Stimulated activated CD4-positive, alpha-beta T cell treated with anti-CD3 and anti-CD28 coated beads, Interleukin-2, amount 100 ng/mL, for 4 hours (primary cell): ENCODE results near the gene MAP3K5.
"Not testable (repeated sequence)": the region's sequence is repeated elsewhere in the genome, so short reads cannot be mapped to it uniquely, and the experiment has no call there.

Experiments used
- DNase-seq: peaks from one replicate; pipeline ENCODE4 v3.0.0-alpha.2; 2020; ENCODE audit warnings: low read depth

The MAP3K5 gene, protein sequence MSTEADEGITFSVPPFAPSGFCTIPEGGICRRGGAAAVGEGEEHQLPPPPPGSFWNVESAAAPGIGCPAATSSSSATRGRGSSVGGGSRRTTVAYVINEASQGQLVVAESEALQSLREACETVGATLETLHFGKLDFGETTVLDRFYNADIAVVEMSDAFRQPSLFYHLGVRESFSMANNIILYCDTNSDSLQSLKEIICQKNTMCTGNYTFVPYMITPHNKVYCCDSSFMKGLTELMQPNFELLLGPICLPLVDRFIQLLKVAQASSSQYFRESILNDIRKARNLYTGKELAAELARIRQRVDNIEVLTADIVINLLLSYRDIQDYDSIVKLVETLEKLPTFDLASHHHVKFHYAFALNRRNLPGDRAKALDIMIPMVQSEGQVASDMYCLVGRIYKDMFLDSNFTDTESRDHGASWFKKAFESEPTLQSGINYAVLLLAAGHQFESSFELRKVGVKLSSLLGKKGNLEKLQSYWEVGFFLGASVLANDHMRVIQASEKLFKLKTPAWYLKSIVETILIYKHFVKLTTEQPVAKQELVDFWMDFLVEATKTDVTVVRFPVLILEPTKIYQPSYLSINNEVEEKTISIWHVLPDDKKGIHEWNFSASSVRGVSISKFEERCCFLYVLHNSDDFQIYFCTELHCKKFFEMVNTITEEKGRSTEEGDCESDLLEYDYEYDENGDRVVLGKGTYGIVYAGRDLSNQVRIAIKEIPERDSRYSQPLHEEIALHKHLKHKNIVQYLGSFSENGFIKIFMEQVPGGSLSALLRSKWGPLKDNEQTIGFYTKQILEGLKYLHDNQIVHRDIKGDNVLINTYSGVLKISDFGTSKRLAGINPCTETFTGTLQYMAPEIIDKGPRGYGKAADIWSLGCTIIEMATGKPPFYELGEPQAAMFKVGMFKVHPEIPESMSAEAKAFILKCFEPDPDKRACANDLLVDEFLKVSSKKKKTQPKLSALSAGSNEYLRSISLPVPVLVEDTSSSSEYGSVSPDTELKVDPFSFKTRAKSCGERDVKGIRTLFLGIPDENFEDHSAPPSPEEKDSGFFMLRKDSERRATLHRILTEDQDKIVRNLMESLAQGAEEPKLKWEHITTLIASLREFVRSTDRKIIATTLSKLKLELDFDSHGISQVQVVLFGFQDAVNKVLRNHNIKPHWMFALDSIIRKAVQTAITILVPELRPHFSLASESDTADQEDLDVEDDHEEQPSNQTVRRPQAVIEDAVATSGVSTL (N-terminal part only)

DNA sequence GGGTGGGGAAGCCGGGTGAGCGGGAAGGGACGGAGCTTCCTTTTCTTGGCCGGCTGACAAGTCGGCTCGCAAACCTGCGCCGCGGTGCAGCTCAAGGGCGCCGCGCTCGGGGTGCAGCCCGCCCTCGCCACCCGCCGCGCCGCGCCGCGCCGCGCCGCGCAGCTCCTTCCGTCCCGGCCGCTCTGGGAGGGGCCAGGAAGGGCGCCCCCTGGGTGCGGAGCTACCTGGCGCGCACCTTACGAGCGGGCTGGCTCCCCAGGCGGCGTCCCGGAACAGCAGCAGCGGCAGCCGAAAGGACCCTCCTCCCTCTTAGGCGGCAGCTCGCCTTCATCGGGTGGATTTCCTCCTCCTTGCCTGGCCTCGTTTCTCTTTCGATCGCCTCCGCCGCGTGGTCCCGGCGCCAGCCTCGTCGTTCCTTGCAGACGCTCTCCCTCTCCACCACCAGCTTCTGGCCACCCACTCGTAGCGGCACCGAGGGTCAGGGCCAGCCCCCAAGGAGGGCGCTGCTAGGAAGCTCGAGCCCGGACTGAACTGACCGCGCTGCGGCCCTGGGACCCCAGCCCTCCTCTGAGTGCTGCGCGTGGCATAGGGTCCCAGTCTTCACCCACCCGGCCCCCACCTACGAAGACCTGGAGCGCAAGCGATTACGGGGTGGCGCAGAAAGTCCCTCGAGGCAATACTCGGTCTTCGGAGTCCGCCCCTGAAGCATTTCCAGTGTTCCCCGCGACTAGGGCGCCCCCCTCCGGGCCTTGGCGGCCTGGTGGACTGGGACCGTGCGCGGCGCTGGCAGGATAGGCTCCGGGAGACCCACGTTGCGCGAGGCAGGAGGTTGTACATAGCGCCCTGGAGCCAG, at the start of gene MAP3K5:
MAP3K5 (minus strand) TSS at position 68 of the 853 bp plus-strand sequence. CDS start 320 bp downstream, outside the sequence.
- DNase-seq = peak; percentile 93

DNA sequence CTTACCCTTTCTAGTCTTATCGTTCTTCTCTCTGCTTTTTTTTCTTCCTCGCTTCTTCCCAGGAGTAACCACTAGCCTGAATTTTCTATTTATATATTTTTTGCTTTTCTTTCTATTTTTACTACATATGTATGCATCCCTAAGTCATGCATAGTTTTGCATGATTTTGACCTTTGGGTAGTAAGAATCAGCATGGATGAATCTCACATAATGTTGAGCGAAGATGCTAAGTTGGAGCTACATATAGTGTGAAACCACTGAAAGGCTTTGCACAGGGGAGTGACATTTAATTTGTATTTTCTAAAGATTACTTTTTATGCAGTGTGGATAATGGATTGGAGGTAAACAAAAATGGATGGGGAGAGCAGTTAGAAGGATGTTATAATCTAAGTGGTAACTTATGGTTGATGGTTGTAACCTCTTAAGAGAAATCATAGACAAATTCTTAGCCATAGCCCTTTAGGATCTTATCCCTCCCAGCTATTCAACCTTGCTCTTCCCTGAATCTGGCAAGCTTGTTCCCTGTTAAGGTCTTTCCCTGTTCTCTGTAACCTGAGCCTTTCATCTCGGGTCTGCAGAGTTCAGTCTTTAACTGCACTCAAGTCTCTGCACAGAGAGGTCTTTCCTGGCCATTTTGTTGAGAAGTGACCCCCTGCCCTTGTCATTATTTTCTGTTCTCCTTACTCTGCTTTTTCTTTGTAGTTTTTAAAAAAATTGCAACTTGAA, 48.2 kb upstream of the MAP3K5 start:
- no peak for DNase-seq

DNA sequence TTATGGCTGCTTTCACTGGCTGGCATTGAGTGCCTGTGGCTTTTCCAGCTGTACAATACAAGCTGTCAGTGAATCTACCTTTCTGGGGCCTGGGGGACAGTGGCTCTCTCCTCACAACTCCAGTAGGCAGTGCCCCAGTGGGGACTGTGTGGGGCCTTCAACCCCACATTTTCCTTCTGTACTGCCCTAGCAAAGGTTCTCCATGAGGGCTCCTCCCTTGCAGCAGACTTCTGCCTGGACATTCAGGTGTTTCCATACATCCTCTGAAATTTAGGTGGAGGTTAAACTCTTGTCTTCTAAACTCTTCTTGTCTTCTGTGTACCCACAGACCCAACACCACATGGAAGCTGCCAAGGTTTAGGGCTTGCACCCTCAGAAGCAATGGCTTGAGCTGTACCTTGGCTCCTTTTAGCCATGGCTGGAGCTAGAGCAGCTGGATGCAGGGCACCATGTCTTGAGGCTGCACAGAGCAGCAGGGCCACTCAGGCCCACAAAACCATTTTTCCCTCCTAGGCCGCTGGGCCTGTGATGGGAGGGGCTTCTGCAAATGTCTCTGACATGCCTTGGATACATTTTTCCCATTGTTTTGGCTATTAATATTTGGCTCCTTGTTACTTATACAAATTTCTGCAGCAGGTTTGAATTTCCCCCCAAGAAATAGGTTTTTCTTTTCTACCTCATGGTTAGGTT, 39.7 kb upstream of the MAP3K5 start:
- no peak for DNase-seq

DNA sequence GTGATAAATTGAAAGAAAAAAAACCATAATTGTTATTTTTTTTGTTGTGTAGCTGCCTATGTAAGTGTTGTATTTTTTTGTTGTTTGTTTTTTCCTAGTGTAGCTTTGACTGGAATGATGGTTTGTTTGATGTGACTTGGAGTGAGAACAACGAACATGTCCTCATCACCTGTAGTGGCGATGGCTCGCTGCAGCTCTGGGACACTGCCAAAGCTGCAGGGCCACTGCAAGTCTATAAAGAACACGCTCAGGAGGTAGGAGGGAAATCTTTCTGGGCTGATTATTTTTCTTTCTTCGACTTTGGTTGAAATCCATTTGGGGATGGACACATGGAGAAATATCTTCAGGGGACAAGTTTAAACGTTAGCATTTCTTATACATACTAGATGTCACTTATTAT, 33.9 kb upstream of the MAP3K5 start:
- DNase-seq = no peak

DNA sequence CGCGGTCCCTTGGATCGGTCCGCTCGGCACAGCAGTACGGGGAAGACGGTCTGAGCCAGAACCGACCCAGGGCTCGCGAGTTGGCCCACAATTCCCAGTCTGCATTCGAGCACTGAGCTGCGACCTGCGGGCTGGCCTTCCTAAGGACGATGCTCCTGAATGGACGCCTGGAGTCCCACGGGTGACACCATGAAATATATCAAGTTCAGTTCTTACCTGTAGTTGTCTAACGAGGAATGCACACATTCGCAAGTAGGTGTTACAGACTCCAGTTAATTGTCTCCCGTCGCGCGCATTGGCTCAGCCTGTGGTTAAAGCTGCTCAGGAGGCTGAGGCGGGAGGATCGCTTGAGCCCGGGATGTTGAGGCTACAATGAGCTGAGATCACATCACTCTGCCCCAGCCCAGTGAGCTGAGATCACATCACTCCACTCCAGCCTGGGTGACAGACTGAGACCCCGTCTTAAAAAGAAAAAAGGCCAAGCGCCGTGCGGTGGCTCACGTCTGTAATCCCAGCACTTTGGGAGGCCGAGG, 30.9 kb upstream of the MAP3K5 start:
- no peak for DNase-seq

DNA sequence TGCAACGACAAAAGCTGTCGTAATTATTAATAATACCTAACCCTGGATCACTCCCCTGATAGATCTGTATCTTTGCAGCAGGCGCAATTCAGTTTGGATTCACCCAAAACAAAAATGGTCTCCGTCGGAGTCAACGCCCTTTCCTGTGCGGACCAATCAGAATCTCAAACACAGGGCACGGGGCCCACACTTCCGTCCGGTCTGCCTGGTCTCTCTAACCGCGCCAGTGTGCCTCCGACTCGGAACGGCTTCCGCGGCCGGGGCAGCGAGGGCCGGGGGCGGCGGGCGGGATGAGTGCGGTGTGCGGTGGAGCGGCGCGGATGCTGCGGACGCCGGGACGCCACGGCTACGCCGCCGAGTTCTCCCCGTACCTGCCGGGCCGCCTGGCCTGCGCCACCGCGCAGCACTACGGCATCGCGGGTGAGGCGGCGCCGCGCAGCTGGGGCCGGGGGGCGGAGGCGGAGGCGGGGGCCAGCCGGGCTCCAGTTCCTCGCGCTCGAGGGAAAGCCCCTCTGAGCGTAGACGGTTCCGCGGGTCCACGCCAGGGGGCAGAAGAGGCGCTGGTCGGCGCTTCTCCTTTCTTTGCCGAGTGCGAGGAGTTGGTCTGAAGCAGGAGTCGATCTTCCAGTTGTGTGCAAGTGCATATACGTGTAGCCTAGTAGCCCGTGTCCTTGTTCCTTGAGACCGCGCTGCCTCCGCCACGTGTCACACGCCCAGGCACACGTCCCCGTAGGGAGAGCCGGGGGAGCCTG, 30.3 kb upstream of the MAP3K5 start, which contains the start of gene PEX7:
PEX7 (plus strand) TSS at position 217 of the 752 bp plus-strand sequence; CDS start at position 291, 74 bp downstream.
- DNase-seq = peak; percentile 81

DNA sequence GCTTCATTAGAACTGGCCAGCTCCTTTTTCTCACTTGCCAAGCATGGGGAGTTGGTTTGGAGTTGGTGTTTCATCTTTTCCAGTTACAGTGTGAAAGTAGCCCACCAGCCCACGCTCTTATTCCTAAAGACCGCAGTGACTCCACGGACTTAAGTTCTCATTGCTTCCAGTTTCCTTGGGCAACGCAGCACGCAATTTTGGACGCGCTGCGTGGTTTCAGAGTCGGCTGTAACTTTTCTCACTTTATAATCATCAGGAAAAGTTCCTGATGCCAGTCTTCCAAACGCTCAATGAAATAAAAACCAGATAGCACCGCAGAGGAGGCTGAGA, 29.7 kb upstream of the MAP3K5 start:
- DNase-seq = no peak

DNA sequence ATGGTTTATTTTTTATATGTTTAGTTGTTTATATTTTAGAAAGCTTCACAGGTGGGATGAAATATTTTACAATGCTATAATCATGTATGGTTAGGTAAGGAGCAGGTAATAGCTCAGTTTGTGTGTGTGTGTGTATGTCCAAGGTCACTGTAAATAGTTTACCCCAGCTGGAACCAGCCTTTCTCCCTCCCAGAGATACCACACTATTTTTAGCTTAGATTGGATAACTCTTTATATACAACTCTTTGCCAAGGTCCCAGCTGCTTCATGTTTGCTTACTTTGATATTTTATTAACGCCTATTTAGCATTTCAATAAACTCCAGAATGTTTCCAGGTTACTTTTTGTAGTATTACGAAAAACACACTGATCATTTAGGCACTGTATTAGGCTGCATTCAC, 28.3 kb upstream of the MAP3K5 start:
- no peak for DNase-seq

DNA sequence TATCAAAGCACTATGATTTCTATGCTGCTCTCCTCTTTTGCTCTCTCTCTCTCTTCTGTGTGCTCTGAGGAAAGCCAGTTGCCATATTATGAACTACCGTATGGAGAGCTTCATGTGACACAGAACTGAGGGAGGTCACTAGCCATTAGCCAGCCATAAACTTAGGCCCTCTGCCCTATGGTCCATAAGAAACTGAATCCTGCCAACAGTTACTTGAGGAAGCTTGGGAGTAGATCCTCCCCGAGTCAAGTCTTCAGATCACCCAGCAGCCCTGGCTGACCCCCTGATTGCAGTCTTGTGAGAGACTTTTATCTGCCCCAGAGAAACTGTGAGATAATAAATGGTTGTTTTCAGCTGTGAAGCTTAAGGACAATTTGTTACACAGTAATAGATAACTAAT, 24.4 kb upstream of the MAP3K5 start:
- DNase-seq = no peak

DNA sequence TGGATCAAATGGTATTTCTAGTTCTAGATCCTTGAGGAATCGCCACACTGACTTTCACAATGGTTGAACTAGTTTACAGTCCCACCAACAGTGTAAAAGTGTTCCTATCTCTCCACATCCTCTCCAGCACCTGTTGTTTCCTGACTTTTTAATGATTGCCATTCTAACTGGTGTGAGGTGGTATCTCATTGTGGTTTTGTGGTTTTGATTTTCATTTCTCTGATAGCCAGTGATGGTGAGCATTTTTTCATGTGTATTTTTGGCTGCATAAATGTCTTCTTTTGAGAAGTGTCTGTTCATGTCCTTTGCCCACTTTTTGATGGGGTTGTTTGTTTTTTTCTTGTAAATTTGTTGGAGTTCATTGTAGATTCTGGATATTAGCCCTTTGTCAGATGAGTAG, 23.3 kb upstream of the MAP3K5 start:
- not testable (repeated sequence) for DNase-seq

DNA sequence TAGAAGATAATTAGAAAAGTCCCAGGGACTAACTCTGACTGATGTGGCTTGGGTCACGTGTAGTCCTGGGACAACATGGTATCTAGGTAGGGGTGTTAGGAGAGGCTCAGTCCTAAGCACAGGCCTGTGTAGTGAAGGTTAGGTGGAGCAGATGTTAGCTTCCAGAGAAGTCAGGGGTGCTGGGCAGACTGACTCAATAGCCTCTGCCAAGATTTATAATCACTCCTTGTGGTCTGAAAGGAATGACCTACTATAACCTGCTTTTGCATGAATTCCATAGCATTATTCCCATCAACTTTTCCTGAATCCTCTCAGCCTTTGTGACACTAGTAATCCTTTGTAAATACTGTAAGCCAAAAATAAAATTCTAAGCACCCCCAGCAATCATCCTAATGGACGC, 19.9 kb upstream of the MAP3K5 start:
- DNase-seq = no peak

DNA sequence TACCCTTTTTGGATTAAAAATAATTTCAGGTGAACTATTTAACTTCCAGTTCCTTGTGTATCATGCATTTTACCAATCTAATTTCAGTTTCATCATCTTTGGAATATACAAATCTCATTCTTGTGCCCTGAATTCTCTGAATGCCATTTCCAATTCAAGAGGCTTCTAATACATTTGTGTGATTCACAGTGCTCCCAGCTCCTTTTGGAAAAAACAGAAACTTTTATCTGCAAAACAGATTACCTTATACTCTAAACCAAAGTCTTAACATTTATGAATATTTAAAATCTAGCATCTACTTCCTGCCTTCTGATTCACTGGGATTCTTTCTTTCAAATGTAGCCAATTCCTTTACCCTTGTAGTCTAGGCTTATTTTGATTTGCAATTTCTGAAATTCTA, 19.0 kb upstream of the MAP3K5 start:
- no peak for DNase-seq

DNA sequence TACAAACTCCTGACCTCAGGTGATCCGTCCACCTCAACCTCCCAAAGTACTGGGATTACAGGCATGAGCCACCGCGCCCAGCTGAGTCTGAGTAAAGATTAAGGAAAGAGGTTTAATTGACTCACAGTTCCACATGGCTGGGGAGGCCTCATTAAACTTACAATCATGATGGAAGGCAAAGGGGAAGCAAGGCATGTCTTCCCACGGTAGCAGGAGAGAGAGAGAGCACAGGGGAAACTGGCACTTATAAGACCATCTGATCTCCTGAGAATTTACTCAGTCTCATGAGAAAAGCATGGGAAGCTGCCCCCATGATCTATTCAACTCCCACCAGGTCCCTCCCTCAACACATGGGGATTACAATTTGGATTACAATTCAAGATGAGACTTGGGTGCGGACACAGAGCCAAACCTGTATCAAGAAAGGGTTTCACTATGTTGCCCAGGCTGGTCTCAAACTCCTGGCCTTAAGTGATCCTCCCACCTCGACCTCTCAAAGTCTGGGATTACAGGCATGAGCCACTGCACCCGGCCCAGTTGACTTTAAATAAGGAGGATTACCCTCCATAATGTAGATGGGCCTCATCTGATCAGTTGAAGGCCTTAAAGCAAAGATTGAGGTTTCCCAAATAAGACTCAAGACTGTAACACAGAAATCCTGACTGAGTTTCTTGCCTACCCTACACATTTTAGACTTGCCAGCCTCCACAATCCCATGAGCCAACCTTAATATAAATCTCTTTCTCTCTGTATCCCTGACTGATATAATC, 17.0 kb upstream of the MAP3K5 start:
- no peak for DNase-seq

DNA sequence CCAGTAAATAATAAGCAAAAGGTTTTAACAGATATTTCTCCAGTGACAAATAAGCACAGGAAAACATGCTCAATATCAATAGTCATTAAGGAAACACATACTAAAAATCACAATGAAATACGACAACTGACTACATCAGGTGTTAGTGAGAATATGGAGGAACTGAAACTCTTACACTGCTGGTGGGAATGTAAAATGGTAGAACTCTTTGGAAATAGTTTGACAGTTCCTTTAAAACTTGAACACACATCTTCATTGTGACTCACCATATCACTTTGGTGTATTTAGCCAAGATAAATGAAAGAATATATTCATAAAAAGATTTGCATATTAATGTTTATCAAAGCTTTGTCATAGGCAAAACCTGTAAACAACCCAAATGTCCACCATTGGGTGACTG, 11.3 kb upstream of the MAP3K5 start:
- DNase-seq = no peak

DNA sequence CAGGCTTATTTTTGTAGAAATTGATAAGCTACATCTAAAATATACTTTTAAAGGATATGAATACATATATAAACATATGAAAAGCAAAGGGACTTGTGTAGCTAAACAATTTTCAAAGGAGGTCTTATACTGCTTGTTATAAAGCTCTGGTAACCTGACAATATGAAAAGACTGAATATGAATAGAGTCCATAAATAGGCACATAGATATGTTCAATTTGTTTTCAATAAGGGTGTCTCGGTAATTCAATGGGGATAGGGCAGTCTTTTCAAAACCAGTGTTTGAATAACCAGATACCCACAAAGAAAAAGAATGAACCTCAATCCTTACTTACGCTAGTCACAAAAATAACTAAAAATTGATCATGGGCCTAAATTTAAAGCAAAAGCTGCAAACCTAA, 9.3 kb upstream of the MAP3K5 start:
- no peak for DNase-seq

DNA sequence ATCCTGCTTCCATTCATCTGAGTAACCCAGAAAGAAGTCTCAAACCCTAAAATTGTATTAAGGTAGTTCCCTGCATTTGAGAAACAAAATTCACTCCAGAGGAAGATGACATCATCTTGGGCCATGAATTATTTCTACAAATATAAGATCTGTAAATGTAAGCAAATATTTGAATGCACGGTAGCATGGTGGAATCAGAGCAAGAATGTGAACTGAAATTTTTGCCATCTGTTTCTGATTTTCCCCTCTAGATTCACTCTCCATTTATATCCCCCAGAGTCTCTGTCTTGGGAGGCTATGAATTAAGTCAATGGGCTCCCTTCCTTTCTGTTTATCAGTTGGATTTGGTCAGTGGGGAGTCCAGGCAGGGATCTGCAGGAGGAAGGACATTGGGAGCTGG, 5.8 kb upstream of the MAP3K5 start:
- no peak for DNase-seq

DNA sequence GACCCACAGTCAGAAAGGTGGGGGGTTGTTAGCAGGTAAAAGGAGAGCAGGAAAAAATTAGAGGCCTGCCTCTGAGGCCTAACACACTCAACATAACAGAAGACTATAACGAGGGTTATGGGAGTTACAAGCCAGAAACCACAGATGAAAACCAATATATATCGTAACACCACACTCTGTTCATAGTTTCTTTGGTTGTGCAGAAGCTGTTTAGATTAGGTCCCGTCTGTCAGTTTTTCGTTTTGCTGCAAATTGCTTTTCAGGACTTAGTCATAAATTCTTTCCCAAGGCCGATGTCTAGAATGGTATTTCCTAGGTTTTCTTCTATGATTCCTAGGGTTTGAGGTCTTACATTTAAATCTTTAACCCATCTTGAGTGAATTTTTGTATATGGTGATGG, 3.7 kb upstream of the MAP3K5 start:
- no peak for DNase-seq

DNA sequence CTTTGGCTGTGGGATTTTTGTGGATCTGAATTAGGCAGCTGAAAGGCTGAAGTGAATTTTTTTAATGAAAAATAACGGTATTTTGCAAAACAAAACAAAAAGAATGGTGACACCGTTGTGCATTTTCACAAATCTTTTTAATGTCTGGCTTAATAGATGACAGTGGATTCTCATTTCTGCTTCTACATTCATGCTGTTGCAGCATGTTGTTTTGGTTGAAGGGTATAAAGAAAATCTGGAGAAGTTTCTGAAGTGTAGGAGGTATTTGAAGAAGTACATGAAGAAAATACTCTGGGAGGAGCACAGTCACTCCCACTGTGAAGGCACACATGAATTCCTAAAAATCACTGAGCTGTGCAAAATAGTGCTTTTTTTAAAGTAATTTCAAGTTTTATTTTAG, 3.1 kb upstream of the MAP3K5 start:
- DNase-seq = no peak
